ENCODE results near the gene P4HB. TPM values are rescaled to one million over a fixed set of nuclear protein-coding genes. Genes with fewer than 3 reads are reported as not detected.
A peak's percentile ranks its signal among the peaks of the same experiment; 100 is the strongest.

P4HB gene
- total and polyA plus RNA-seq, 8 donors, result 876 to 2,130 (median 1,346) TPM

DNA sequence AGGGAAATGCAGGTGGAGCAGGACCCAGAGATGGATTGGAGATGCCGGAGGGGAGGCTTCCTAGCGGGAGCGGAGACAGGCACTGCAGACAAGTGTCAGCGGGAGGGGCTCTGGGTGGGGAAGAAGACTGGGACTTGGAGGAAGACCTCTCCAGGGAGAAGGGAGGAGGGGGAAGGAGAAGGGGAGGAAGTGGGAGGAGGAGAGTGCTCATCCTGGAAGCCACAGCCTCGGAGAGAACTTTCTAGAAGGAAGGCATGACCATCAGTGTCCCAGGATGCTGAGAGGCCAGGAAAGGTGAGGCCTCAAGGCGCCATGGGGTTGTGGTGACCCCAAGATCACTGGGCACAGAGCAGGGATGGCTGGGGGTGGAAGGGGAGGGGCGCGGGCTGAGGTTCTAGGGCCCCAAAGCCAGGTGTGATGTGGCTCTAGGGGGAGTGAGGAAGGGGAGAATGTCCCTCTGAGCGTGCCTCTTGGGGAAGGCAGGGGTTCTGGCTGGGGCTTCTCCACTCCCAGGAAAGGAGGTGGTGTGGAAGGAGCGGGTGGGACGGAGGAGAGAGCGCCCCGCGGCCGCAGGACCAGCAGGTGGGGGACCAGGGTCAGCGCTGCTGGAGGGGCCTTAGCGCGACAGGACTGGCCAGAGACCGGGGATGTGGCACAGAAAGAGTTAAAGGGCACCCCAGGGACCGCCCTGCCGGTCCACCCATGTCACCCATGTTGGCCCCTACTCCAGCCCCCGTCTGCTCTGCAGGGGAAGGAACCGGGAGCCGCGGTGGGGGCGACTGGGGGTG, 57.3 kb downstream of the P4HB start:
- peak in 2 of 6 donors; percentile 24 to 52 for DNase-seq
- no peak overlapping the region for H3K4me3 ChIP-seq
- ATAC-seq, result no peak
- intact Hi-C loops (cut with DNase I), result no loop called here
- H3K27me3 ChIP-seq, result peaks cover 0 to 8% (median 2%) of the 10 kb centered on the region in 4 donors
- H3K27ac ChIP-seq, result no peak overlapping the region
- TF ChIP-seq, protein P1, sequence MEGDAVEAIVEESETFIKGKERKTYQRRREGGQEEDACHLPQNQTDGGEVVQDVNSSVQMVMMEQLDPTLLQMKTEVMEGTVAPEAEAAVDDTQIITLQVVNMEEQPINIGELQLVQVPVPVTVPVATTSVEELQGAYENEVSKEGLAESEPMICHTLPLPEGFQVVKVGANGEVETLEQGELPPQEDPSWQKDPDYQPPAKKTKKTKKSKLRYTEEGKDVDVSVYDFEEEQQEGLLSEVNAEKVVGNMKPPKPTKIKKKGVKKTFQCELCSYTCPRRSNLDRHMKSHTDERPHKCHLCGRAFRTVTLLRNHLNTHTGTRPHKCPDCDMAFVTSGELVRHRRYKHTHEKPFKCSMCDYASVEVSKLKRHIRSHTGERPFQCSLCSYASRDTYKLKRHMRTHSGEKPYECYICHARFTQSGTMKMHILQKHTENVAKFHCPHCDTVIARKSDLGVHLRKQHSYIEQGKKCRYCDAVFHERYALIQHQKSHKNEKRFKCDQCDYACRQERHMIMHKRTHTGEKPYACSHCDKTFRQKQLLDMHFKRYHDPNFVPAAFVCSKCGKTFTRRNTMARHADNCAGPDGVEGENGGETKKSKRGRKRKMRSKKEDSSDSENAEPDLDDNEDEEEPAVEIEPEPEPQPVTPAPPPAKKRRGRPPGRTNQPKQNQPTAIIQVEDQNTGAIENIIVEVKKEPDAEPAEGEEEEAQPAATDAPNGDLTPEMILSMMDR (IDR thresholded peaks at IDR 0.05), result no peak
- H3K36me3 ChIP-seq, result no peaks in the 10 kb centered on the region
- H3K4me1 ChIP-seq, result peaks cover 0 to 11% (median 10%) of the 10 kb centered on the region in 3 donors
- WGBS, 2 donors, result 33 to 39% methylated on average over 19 to 26 of the region's 26 CpGs
- no peak for FAIRE-seq
- H3K9me3 ChIP-seq, result no peaks in the 10 kb centered on the region

DNA sequence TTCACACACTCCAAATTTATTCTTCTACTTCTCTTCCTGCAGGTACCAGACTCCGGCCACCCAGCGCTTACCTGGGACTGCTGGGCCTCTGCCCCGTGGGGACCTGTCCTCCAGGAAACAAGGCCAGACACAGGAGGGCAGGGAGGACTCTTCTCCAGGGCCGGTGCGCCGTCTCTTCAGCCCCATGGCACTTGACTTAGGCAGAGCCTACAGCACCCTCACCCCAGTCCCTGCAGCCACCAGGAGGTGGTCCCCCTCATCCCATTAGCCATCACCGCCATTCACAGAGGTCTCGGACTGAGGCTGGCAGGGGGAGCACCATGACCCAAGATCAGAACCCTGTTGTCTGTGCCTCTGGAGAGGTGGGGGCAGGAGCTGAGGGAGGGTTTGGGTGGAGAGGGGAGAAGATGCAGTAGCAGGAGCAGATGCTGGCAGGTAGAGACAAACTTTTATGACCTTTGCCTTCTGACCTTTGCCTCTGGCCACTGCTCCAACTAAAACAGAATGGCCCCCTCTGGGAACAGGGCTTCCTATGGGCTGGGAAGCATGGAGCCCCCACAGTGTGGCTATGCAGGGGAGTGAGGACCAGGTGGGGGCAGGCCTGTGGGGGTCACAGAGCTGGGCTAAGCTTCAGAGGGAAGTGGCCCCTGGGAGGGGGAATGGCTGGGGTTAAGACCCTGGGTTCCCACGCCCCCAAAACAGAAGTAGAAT, 58.1 kb downstream of the P4HB start:
- no peak overlapping the region for H3K27ac ChIP-seq
- ATAC-seq (no peak), DNase-seq (no peak), FAIRE-seq (no peak)
- peaks cover 0 to 11% (median 10%) of the 10 kb centered on the region in 3 donors for H3K4me1 ChIP-seq
- 70 to 86% methylated on average over 9 of the region's 9 CpGs for WGBS, 2 donors
- no peaks in the 10 kb centered on the region for H3K36me3 ChIP-seq
- H3K9me3 ChIP-seq, result no peaks in the 10 kb centered on the region
- no peak overlapping the region for H3K4me3 ChIP-seq
- TF ChIP-seq, protein P1 (IDR thresholded peaks at IDR 0.05), result no peak
- peaks cover 0 to 8% (median 2%) of the 10 kb centered on the region in 4 donors for H3K27me3 ChIP-seq
- intact Hi-C loops (cut with DNase I), result no loop called here

DNA sequence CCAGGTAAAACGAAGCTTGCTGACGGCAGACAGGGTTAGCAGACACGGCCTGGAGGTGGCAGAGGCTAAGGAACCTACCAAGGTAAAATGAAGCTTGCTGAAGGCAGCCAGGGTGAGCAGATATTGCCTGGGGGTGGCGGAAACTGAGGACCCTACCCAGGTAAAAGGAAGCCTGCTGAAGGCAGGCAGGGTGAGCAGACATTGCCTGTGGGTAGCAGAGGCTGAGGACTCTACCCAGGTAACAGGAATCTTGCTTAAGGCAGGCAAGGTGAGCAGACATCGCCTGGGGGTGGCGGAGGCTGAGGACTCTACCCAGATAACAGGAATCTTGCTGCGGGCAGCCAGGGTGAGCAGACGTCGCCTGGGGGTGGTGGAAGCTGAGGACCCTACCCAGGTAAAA, 59.0 kb downstream of the P4HB start:
- Histone ChIP-seq H3K36me3 (no peaks in the 10 kb centered on the region), H3K4me1 (peaks cover 0 to 11% (median 10%) of the 10 kb centered on the region in 3 donors), H3K4me3 (no peak overlapping the region), H3K27ac (no peak overlapping the region), H3K27me3 (peaks cover 0 to 8% (median 2%) of the 10 kb centered on the region in 4 donors), H3K9me3 (no peaks in the 10 kb centered on the region)
- TF ChIP-seq, protein P1 (IDR thresholded peaks at IDR 0.05), result no peak
- 88 to 90% methylated on average over 9 of the region's 9 CpGs for WGBS, 2 donors
- intact Hi-C loops (cut with DNase I), result no loop called here
- DNase-seq (no peak), FAIRE-seq (no peak), ATAC-seq (no peak)

DNA sequence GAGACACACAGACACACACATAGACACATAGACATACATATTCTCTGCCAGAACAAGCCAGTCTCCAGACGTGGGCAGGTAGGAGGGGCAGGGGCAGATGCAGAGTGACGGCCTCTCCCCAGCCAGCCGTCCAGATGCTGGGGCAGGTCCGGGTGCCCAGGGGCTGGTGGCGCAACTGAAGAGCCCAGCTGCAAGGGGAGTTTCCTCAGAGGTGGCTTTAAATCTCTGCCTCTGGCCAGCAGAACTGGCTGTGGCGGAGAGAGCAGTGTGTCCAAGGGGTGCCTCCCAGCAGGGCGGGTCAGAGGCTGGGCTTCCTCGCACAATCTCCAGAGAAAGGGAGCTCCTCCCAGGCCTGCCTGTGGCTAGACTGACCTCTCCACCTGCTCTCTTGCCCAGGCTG, 65.8 kb downstream of the P4HB start:
- WGBS, 2 donors, result 49 to 53% methylated on average over 8 of the region's 8 CpGs
- Histone ChIP-seq H3K36me3 (no peaks in the 10 kb centered on the region), H3K4me3 (no peak overlapping the region), H3K9me3 (no peaks in the 10 kb centered on the region), H3K4me1 (no peaks in the 10 kb centered on the region), H3K27me3 (no peaks in the 10 kb centered on the region), H3K27ac (no peak overlapping the region)
- intact Hi-C loops (cut with DNase I), result no loop called here
- TF ChIP-seq, protein P1 (IDR thresholded peaks at IDR 0.05), result no peak
- DNase-seq (peak in 1 of 6 donors; percentile 48), FAIRE-seq (no peak), ATAC-seq (peak in 3 of 4 donors; percentile 42 to 52 (median 44))

Measured in pancreas (tissue), 10 donors.